GM21367 (cell line): ENCODE measurements around the gene ACYP2.
"Not testable (repeated sequence)": the region's sequence is repeated elsewhere in the genome, so short reads cannot be mapped to it uniquely, and the experiment has no call there.

Source experiments
- ATAC-seq: cut with Tn5 transposase; IDR thresholded peaks from one replicate; pipeline ENCODE4 v1.9.1; 2021; ENCODE audit not compliant: unreplicated experiment

Gene ACYP2

GRCh38 chr2:54313147-54313546, 197.7 kb downstream of the ACYP2 start:
- no peak for ATAC-seq

GRCh38 chr2:54317973-54318372, 202.6 kb downstream of the ACYP2 start:
- no peak for ATAC-seq

- no peak for ATAC-seq
Observed at GRCh38 chr2:54318821-54319220, 203.4 kb downstream of the ACYP2 start.

GRCh38 chr2:54321047-54321446, 205.6 kb downstream of the ACYP2 start:
- no peak for ATAC-seq

GRCh38 chr2:54324517-54324916, 209.1 kb downstream of the ACYP2 start:
- ATAC-seq = not testable (repeated sequence)

GRCh38 chr2:54325148-54325547, 209.7 kb downstream of the ACYP2 start:
- ATAC-seq = no peak

- no peak for ATAC-seq
Observed at GRCh38 chr2:54329482-54330161, 214.2 kb downstream of the ACYP2 start.

- ATAC-seq = peak; percentile 97
Observed at GRCh38 chr2:54330162-54330925, 214.9 kb downstream of the ACYP2 start.

- ATAC-seq = peak; percentile 1
Observed at GRCh38 chr2:54330926-54331835, 215.8 kb downstream of the ACYP2 start.

GRCh38 chr2:54332386-54332785, 217.0 kb downstream of the ACYP2 start:
- ATAC-seq = no peak

GRCh38 chr2:54336136-54336976, 220.9 kb downstream of the ACYP2 start:
- no peak for ATAC-seq

- ATAC-seq = no peak
Observed at GRCh38 chr2:54336977-54337255, 221.5 kb downstream of the ACYP2 start.

- ATAC-seq = no peak
Observed at GRCh38 chr2:54341656-54342055, 226.2 kb downstream of the ACYP2 start.

GRCh38 chr2:54342603-54343002, 227.2 kb downstream of the ACYP2 start:
- no peak for ATAC-seq

GRCh38 chr2:54347622-54348021, 232.2 kb downstream of the ACYP2 start:
- ATAC-seq = no peak

- ATAC-seq = no peak
Observed at GRCh38 chr2:54348646-54349045, 233.2 kb downstream of the ACYP2 start.

- ATAC-seq = no peak
Observed at GRCh38 chr2:54350426-54350825, 235.0 kb downstream of the ACYP2 start.

- no peak for ATAC-seq
Observed at GRCh38 chr2:54353216-54353615, 237.8 kb downstream of the ACYP2 start.
